GM23338 (cell line): ENCODE results near the gene SCN2A.

ENCODE experiments used
- CREB1 ChIP-seq: fragments of 250-450 bp; sonication (Bioruptor Pico); IDR thresholded peaks from 2 replicates; pipeline ENCODE4 v1.5.0; 2020; ENCODE audit warnings: low read depth, mild to moderate bottlenecking, moderate library complexity
- CTCF ChIP-seq, 2 experiments: fragments of 200-600 bp in 1 of 2; sonication (generic) in 1 of 2; conservative IDR thresholded peaks; 2 replicates each; pipeline versions ENCODE4 v1.5.1 to v1.6.1; 2016 to 2017; ENCODE audit warnings: antibody characterized with exemption in 2 of 2, low read depth in 2 of 2, mild to moderate bottlenecking in 2 of 2, moderate library complexity in 1 of 2
- EZH2 ChIP-seq: fragments of 200-600 bp; sonication (generic); IDR thresholded peaks from one replicate; pipeline ENCODE4 v1.8.0; 2017; ENCODE audit warnings: antibody characterized with exemption, mild to moderate bottlenecking, low read depth; ENCODE audit not compliant: unreplicated experiment

- no peak for TF ChIP-seq EZH2
- TF ChIP-seq CTCF (conservative IDR thresholded peaks at IDR 0.05; ENCODE audit: low read depth in 2 of 2), result no peak
- no peak for TF ChIP-seq CREB1 (CRISPR knock-in tag)
These were observed 193.2 kb downstream of the SCN2A start for GRCh38 chr2:165432234-165432966.
